Measurements from ENCODE around the gene IQCM. TPM values are rescaled to one million over a fixed set of nuclear protein-coding genes. Genes with fewer than 3 reads are reported as not detected.

Gene IQCM
- total and polyA plus RNA-seq, 10 donors: not detected

- Histone ChIP-seq H3K4me1 (no peaks in the 10 kb centered on the region), H3K9me3 (no peaks in the 10 kb centered on the region), H3K36me3 (no peaks in the 10 kb centered on the region), H3K27ac (no peak overlapping the region), H3K27me3 (replicated peaks in 1 of 7) (no peaks in the 10 kb centered on the region), H3K4me3 (no peak overlapping the region)
- no peak for DNase-seq
- intact Hi-C loops (cut with DNase I; ENCODE audit: low total_unique reads): no loop called here
- TF ChIP-seq POLR2A (IDR thresholded peaks at IDR 0.05) (no peak), CTCF (IDR thresholded peaks at IDR 0.05 in 8 of 11, conservative IDR thresholded peaks at IDR 0.05 in 3 of 11) (no peak), POLR2AphosphoS5 (IDR thresholded peaks at IDR 0.05) (no peak)
Observed at GRCh38 chr4:149793459-149793858, 22.2 kb downstream of the IQCM start.

- no peaks in the 10 kb centered on the region for H3K36me3 ChIP-seq
- no peak overlapping the region for H3K27ac ChIP-seq
- H3K27me3 ChIP-seq (replicated peaks in 1 of 7): no peaks in the 10 kb centered on the region
- no peak overlapping the region for H3K4me3 ChIP-seq
- no peaks in the 10 kb centered on the region for H3K9me3 ChIP-seq
- H3K4me1 ChIP-seq: no peaks in the 10 kb centered on the region
- intact Hi-C loops (cut with DNase I; ENCODE audit: low total_unique reads): no loop called here
- no peak for DNase-seq
- no peak for TF ChIP-seq POLR2AphosphoS5 (IDR thresholded peaks at IDR 0.05)
- no peak for TF ChIP-seq CTCF (IDR thresholded peaks at IDR 0.05 in 8 of 11, conservative IDR thresholded peaks at IDR 0.05 in 3 of 11)
- no peak for TF ChIP-seq POLR2A (IDR thresholded peaks at IDR 0.05)
- 43 to 69% (median 54%) methylated on average over 1 of the region's 1 CpG for WGBS, 5 donors
Observed at GRCh38 chr4:149791851-149792250, 23.8 kb downstream of the IQCM start.

GRCh38 chr4:149790172-149790907 is 25.3 kb downstream of the IQCM start:
- DNase-seq: no peak
- H3K27me3 ChIP-seq (replicated peaks in 1 of 7): no peaks in the 10 kb centered on the region
- TF ChIP-seq CTCF (IDR thresholded peaks at IDR 0.05 in 8 of 11, conservative IDR thresholded peaks at IDR 0.05 in 3 of 11) (no peak), POLR2AphosphoS5 (IDR thresholded peaks at IDR 0.05) (no peak), POLR2A (IDR thresholded peaks at IDR 0.05) (no peak)
- H3K4me1 ChIP-seq: no peaks in the 10 kb centered on the region
- no peak overlapping the region for H3K4me3 ChIP-seq
- intact Hi-C loops (cut with DNase I; ENCODE audit: low total_unique reads): no loop called here
- WGBS, 5 donors: 53 to 73% (median 59%) methylated on average over 4 of the region's 4 CpGs
- H3K27ac ChIP-seq: no peak overlapping the region
- H3K9me3 ChIP-seq: peaks cover 0 to 7% (median 0%) of the 10 kb centered on the region in 8 donors
- no peaks in the 10 kb centered on the region for H3K36me3 ChIP-seq

GRCh38 chr4:149788300-149788699 is 27.3 kb downstream of the IQCM start:
- Histone ChIP-seq H3K27me3 (replicated peaks in 1 of 7) (no peaks in the 10 kb centered on the region), H3K9me3 (peaks cover 0 to 7% (median 0%) of the 10 kb centered on the region in 8 donors), H3K4me3 (no peak overlapping the region), H3K27ac (no peak overlapping the region), H3K36me3 (no peaks in the 10 kb centered on the region), H3K4me1 (no peaks in the 10 kb centered on the region)
- 70 to 89% (median 86%) methylated on average over 4 of the region's 4 CpGs for WGBS, 5 donors
- intact Hi-C loops (cut with DNase I; ENCODE audit: low total_unique reads): no loop called here
- TF ChIP-seq POLR2A (IDR thresholded peaks at IDR 0.05) (no peak), POLR2AphosphoS5 (IDR thresholded peaks at IDR 0.05) (no peak), CTCF (IDR thresholded peaks at IDR 0.05 in 8 of 11, conservative IDR thresholded peaks at IDR 0.05 in 3 of 11) (no peak)
- no peak for DNase-seq

All from spleen (tissue), 11 donors.